DND-41 (cell line): Measurements from ENCODE around the gene TMEM167A.

Source experiments
- ATAC-seq: fragments of 200-7000 bp; cut with Tn5 transposase; 3 replicates; pipeline ENCODE4 v1.9.1; 2021; ENCODE audit warnings: low read depth; ENCODE audit not compliant: insufficient read depth
- DNase-seq: peaks from one replicate; pipeline ENCODE4 v3.0.0-alpha.2; 2020
- H2AFZ ChIP-seq: 2 replicates; pipeline ENCODE4 v1.6.0; 2012; ENCODE audit warnings: low read depth, low read length
- H3K27ac ChIP-seq: 2 replicates; pipeline ENCODE4 v1.5.1; 2012; ENCODE audit warnings: low read length, inconsistent platforms
- H3K27me3 ChIP-seq: fragments of 200-600 bp; sonication (generic); 2 replicates; pipeline ENCODE4 v1.6.0; 2012; ENCODE audit warnings: low read length, mild to moderate bottlenecking, inconsistent platforms; ENCODE audit not compliant: insufficient read depth, poor library complexity
- H3K36me3 ChIP-seq: 2 replicates; pipeline ENCODE4 v1.5.1; 2012; ENCODE audit warnings: low read length, inconsistent platforms; ENCODE audit not compliant: insufficient read depth
- H3K4me1 ChIP-seq: 2 replicates; pipeline ENCODE4 v1.5.1; 2012; ENCODE audit warnings: mild to moderate bottlenecking, low read length; ENCODE audit not compliant: insufficient read depth
- H3K4me2 ChIP-seq: 2 replicates; pipeline ENCODE4 v1.6.0; 2012; ENCODE audit warnings: mild to moderate bottlenecking, moderate library complexity, low read length, inconsistent platforms; ENCODE audit not compliant: insufficient read depth
- H3K4me3 ChIP-seq, 2 experiments: fragments of 200-600 bp in 1 of 2; shearing (Covaris generic) in 1 of 2; 2 replicates each; pipeline ENCODE4 v1.5.1; 2012 to 2016; ENCODE audit warnings: inconsistent platforms in 2 of 2, low read length in 2 of 2, mild to moderate bottlenecking in 2 of 2, low read depth in 1 of 2, moderate library complexity in 1 of 2
- H3K79me2 ChIP-seq: 2 replicates; pipeline ENCODE4 v1.6.0; 2012; ENCODE audit warnings: low read length, inconsistent platforms; ENCODE audit not compliant: insufficient read depth
- H3K9ac ChIP-seq: 2 replicates; pipeline ENCODE4 v1.6.0; 2012; ENCODE audit warnings: low read depth, mild to moderate bottlenecking, inconsistent platforms, low read length, moderate library complexity
- H3K9me3 ChIP-seq: 2 replicates; pipeline ENCODE4 v1.5.1; 2012; ENCODE audit warnings: low read length, moderate library complexity, mild to moderate bottlenecking, inconsistent platforms; ENCODE audit not compliant: insufficient read depth, severe bottlenecking
- H4K20me1 ChIP-seq: 2 replicates; pipeline ENCODE4 v1.6.0; 2012; ENCODE audit warnings: low read length; ENCODE audit not compliant: insufficient read depth
- EZH2 ChIP-seq: IDR thresholded peaks from 3 replicates; pipeline ENCODE4 v1.6.1; 2012; ENCODE audit warnings: borderline replicate concordance, low read depth, mild to moderate bottlenecking, moderate library complexity, low read length, inconsistent platforms; ENCODE audit not compliant: severe bottlenecking
- TF ChIP-seq, protein P1 (sequence below): IDR thresholded peaks from 2 replicates; pipeline ENCODE4 v1.5.1; 2012; ENCODE audit warnings: borderline replicate concordance, low read length, moderate library complexity, mild to moderate bottlenecking; ENCODE audit not compliant: poor library complexity, severe bottlenecking; ENCODE audit errors: extremely low read depth

Gene TMEM167A

GRCh38 chr5:83026516-83026915 is 50.7 kb downstream of the TMEM167A start:
- H3K9me3 ChIP-seq: no peaks in the 10 kb centered on the region
- H3K79me2 ChIP-seq: no peaks in the 10 kb centered on the region
- no peak overlapping the region for H2AFZ ChIP-seq
- ATAC-seq: no peak; the same call in 2 of the 3 replicates
- H3K9ac ChIP-seq: no peak overlapping the region
- no peaks in the 10 kb centered on the region for H3K4me1 ChIP-seq
- no peaks in the 10 kb centered on the region for H3K27me3 ChIP-seq
- TF ChIP-seq EZH2: no peak
- TF ChIP-seq, protein P1, sequence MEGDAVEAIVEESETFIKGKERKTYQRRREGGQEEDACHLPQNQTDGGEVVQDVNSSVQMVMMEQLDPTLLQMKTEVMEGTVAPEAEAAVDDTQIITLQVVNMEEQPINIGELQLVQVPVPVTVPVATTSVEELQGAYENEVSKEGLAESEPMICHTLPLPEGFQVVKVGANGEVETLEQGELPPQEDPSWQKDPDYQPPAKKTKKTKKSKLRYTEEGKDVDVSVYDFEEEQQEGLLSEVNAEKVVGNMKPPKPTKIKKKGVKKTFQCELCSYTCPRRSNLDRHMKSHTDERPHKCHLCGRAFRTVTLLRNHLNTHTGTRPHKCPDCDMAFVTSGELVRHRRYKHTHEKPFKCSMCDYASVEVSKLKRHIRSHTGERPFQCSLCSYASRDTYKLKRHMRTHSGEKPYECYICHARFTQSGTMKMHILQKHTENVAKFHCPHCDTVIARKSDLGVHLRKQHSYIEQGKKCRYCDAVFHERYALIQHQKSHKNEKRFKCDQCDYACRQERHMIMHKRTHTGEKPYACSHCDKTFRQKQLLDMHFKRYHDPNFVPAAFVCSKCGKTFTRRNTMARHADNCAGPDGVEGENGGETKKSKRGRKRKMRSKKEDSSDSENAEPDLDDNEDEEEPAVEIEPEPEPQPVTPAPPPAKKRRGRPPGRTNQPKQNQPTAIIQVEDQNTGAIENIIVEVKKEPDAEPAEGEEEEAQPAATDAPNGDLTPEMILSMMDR: no peak
- H3K4me3 ChIP-seq: no peak overlapping the region
- no peaks in the 10 kb centered on the region for H4K20me1 ChIP-seq
- no peak overlapping the region for H3K4me2 ChIP-seq
- DNase-seq: no peak
- no peaks in the 10 kb centered on the region for H3K36me3 ChIP-seq
- H3K27ac ChIP-seq: no peak overlapping the region

GRCh38 chr5:83025690-83026478 is 51.3 kb downstream of the TMEM167A start:
- TF ChIP-seq, protein P1: no peak
- TF ChIP-seq EZH2: no peak
- Histone ChIP-seq H3K36me3 (no peaks in the 10 kb centered on the region), H3K9me3 (no peaks in the 10 kb centered on the region), H3K4me1 (no peaks in the 10 kb centered on the region), H3K27ac (no peak overlapping the region), H4K20me1 (no peaks in the 10 kb centered on the region), H3K4me3 (no peak overlapping the region), H3K9ac (no peak overlapping the region), H3K27me3 (no peaks in the 10 kb centered on the region), H2AFZ (no peak overlapping the region), H3K4me2 (no peak overlapping the region), H3K79me2 (no peaks in the 10 kb centered on the region)
- no peak for DNase-seq
- ATAC-seq: no peak

DNA sequence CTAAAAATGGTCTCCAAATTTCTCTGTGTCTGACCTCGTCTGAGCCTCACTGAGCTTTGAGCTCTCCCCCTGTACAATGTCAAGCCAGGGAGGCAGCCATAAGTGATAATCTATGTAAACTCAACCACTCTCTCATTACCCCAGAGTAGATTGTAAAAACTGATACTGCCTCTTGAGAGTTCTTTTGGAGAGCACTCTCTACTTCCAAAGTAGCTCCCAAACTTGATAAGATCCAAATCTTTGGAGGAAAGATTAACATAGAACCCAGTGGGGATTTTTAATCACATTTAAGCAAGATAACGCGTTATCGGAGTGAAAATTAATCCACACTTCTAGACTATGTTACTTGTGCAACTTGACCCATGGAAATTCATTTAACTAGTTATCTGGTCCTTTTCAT is 54.9 kb downstream of the TMEM167A start:
- no peaks in the 10 kb centered on the region for H3K27me3 ChIP-seq
- no peaks in the 10 kb centered on the region for H3K4me1 ChIP-seq
- no peak overlapping the region for H3K9ac ChIP-seq
- ATAC-seq (no peak), DNase-seq (no peak)
- H4K20me1 ChIP-seq: no peaks in the 10 kb centered on the region
- no peaks in the 10 kb centered on the region for H3K36me3 ChIP-seq
- H3K4me3 ChIP-seq: no peak overlapping the region
- peaks cover 3% of the 10 kb centered on the region for H3K9me3 ChIP-seq
- no peak overlapping the region for H2AFZ ChIP-seq
- no peak for TF ChIP-seq EZH2
- no peaks in the 10 kb centered on the region for H3K79me2 ChIP-seq
- H3K27ac ChIP-seq: no peak overlapping the region
- no peak overlapping the region for H3K4me2 ChIP-seq

GRCh38 chr5:83015676-83016075 is 61.5 kb downstream of the TMEM167A start:
- Histone ChIP-seq H3K79me2 (no peaks in the 10 kb centered on the region), H3K4me1 (no peaks in the 10 kb centered on the region), H2AFZ (no peak overlapping the region), H3K9ac (no peak overlapping the region), H3K9me3 (peaks cover 3% of the 10 kb centered on the region), H3K27me3 (no peaks in the 10 kb centered on the region), H3K4me3 (no peak overlapping the region), H3K4me2 (no peak overlapping the region), H3K27ac (no peak overlapping the region), H4K20me1 (no peaks in the 10 kb centered on the region), H3K36me3 (no peaks in the 10 kb centered on the region)
- DNase-seq: no peak
- no peak for ATAC-seq
- TF ChIP-seq EZH2: no peak
- TF ChIP-seq, protein P1: no peak
